ENCODE measurements around the gene TTLL11. TPM values are rescaled to one million over a fixed set of nuclear protein-coding genes. Genes with fewer than 3 reads are reported as not detected.

Gene TTLL11
- polyA plus RNA-seq, 1 of the 3 experiments (the other 2 are of a cell fraction), result 6.8 TPM

DNA sequence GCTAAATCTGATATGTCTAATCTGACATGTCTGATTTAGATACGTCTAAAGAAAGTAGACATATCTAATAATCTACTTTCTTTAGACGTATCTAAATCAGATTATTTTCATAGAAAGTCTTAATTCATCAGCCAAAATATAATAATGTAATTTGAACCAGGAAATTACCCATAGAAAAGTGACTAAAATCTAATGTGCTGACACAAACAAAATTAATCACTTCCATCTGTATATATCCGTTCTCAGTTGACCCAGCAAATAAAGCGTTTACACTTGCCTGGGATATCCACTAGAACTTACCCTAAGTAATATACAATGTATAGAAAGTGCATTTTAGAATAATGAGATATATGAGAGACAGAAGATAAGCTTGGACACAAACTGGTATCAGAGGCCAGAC is 56.7 kb downstream of the TTLL11 start (continued):
- no peak for TF ChIP-seq FOXJ3 (CRISPR knock-in tag; IDR thresholded peaks at IDR 0.05)

DNA sequence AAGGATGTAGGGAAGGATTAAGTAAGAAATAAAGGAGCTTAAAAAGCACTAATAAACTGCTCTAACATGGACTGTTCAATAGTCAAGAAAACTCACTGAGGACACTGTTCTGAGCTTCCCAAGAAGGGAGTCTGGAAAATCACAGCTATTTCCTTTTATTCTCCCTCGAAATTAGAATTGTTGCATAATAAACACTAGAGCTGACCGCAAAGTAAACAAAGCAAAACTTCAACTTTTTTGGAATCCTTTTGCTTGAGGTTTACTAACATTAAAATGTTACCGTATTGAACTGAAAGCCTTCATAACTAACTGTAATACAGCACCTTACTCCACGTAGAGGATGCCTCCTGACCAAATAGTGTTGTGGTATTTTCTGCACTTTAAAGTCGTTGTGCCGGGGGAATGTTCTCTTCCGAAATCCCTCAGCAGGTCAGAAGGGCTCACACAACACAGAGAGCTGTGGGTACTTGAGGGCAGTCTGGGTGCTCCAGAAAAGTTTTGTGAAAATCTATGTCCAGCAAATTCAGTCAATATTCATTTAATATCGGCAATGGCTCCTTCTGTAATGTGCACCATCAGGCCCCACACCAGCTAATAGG is 59.2 kb downstream of the TTLL11 start:
- Histone ChIP-seq H3K9ac (no peak overlapping the region), H3K79me2 (ENCODE audit: insufficient read depth) (no peaks in the 10 kb centered on the region), H3K9me2 (no peaks in the 10 kb centered on the region), H3F3A (replicated peaks; ENCODE audit: insufficient read depth) (peaks cover 7% of the 10 kb centered on the region), H3K9me3 (no peaks in the 10 kb centered on the region), H2AFZ (ENCODE audit: low read depth) (no peak overlapping the region), H3K4me1 (ENCODE audit: control insufficient read depth in 1 of 2, insufficient read depth in 2 of 2, low read depth in 1 of 2, low read length in 1 of 2) (peaks cover 5 to 6% of the 10 kb centered on the region in 2 experiments; a peak in 3 of 4 replicates), H3K4me2 (no peak overlapping the region), H3K27ac (ENCODE audit: low read depth in 2 of 2, low read length in 1 of 2) (no peak overlapping the region), H3K4me3 (ENCODE audit: low read depth in 2 of 2, low read length in 1 of 2) (no peak overlapping the region), H3K27me3 (ENCODE audit: insufficient read depth) (no peaks in the 10 kb centered on the region), H3K36me3 (replicated peaks in 1 of 2; ENCODE audit: control insufficient read depth in 1 of 2, insufficient read depth in 2 of 2, low read length in 1 of 2) (peaks cover 0 to 4% of the 10 kb centered on the region in 2 experiments), H4K20me1 (ENCODE audit: insufficient read depth) (no peaks in the 10 kb centered on the region)
- DNase-seq, result no peak
- POLR2A ChIA-PET, result no interaction called here
- CTCF ChIA-PET, result interaction anchor here (0.7 to 1.4 kb wide), 5 partner anchors 9 to 203 kb away, joined by 3 to 7 read pairs (median 4); no protein-coding TSS in a partner anchor
- no peak for TF ChIP-seq JUND (IDR thresholded peaks at IDR 0.05)
- no peak for TF ChIP-seq GATA2 (CRISPR knock-in tag; IDR thresholded peaks at IDR 0.05)
- no peak for TF ChIP-seq RFX5 (IDR thresholded peaks at IDR 0.05; ENCODE audit: low read length)
- TF ChIP-seq, protein P1, sequence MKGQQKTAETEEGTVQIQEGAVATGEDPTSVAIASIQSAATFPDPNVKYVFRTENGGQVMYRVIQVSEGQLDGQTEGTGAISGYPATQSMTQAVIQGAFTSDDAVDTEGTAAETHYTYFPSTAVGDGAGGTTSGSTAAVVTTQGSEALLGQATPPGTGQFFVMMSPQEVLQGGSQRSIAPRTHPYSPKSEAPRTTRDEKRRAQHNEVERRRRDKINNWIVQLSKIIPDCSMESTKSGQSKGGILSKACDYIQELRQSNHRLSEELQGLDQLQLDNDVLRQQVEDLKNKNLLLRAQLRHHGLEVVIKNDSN (IDR thresholded peaks at IDR 0.05; ENCODE audit: borderline replicate concordance, low read depth), result no peak
- TF ChIP-seq TCF12 (IDR thresholded peaks at IDR 0.05), result no peak
- no peak for TF ChIP-seq TAF1 (IDR thresholded peaks at IDR 0.05; ENCODE audit: borderline replicate concordance, low read depth, low read length)
- TF ChIP-seq, protein P2, sequence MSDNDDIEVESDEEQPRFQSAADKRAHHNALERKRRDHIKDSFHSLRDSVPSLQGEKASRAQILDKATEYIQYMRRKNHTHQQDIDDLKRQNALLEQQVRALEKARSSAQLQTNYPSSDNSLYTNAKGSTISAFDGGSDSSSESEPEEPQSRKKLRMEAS (IDR thresholded peaks at IDR 0.05; ENCODE audit: low read depth), result no peak
- no peak for TF ChIP-seq TEAD4 (IDR thresholded peaks at IDR 0.05; ENCODE audit: borderline replicate concordance, insufficient read depth)
- 96% methylated on average over 8 of the region's 8 CpGs for WGBS (ENCODE audit: low lambda C conversion rate)

DNA sequence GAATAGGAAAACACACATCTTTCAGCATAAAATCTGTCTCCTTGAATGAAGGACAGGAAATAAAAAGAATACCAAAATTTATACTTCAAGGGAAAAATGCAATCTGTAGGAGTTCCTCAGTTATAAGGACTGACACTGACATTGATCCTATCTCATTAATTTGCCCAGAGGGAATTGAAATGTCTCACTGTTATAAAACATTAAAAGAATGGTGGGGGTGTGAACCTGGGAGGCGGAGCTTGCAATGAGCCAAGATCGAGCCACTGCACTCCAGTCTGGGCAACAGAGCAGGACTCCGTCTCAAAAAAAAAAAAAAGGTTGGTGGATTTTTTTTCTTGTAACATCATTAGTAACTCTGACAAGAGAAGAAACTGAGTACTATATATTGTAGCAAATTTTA is 60.8 kb downstream of the TTLL11 start:
- ChIA-PET POLR2A (no interaction called here), CTCF (no interaction called here)
- H4K20me1 ChIP-seq (ENCODE audit: insufficient read depth), result no peaks in the 10 kb centered on the region
- H3K4me2 ChIP-seq, result no peak overlapping the region
- H3K9me3 ChIP-seq, result no peaks in the 10 kb centered on the region
- H3F3A ChIP-seq (replicated peaks; ENCODE audit: insufficient read depth), result peaks cover 13% of the 10 kb centered on the region
- H3K9me2 ChIP-seq, result no peaks in the 10 kb centered on the region
- no peak for TF ChIP-seq POLR2AphosphoS5 (IDR thresholded peaks at IDR 0.05; ENCODE audit: low read depth, low read length)
- TF ChIP-seq RCOR1 (IDR thresholded peaks at IDR 0.05; ENCODE audit: low read length), result no peak
- TF ChIP-seq, protein P1 (IDR thresholded peaks at IDR 0.05; ENCODE audit: borderline replicate concordance, low read depth), result no peak
- TF ChIP-seq, protein P3, sequence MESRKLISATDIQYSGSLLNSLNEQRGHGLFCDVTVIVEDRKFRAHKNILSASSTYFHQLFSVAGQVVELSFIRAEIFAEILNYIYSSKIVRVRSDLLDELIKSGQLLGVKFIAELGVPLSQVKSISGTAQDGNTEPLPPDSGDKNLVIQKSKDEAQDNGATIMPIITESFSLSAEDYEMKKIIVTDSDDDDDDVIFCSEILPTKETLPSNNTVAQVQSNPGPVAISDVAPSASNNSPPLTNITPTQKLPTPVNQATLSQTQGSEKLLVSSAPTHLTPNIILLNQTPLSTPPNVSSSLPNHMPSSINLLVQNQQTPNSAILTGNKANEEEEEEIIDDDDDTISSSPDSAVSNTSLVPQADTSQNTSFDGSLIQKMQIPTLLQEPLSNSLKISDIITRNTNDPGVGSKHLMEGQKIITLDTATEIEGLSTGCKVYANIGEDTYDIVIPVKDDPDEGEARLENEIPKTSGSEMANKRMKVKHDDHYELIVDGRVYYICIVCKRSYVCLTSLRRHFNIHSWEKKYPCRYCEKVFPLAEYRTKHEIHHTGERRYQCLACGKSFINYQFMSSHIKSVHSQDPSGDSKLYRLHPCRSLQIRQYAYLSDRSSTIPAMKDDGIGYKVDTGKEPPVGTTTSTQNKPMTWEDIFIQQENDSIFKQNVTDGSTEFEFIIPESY (IDR thresholded peaks at IDR 0.05; ENCODE audit: borderline replicate concordance, low read depth), result no peak
- no peak overlapping the region for H2AFZ ChIP-seq (ENCODE audit: low read depth)
- DNase-seq, result no peak
- no peak overlapping the region for H3K9ac ChIP-seq
- H3K79me2 ChIP-seq (ENCODE audit: insufficient read depth), result no peaks in the 10 kb centered on the region
- no peaks in the 10 kb centered on the region for H3K27me3 ChIP-seq (ENCODE audit: insufficient read depth)
- 92% methylated on average over 3 of the region's 3 CpGs for WGBS (ENCODE audit: low lambda C conversion rate)
- peaks cover 0 to 11% of the 10 kb centered on the region in 2 experiments for H3K36me3 ChIP-seq (replicated peaks in 1 of 2; ENCODE audit: control insufficient read depth in 1 of 2, insufficient read depth in 2 of 2, low read length in 1 of 2)
- no peak overlapping the region for H3K27ac ChIP-seq (ENCODE audit: low read depth in 2 of 2, low read length in 1 of 2)
- no peak overlapping the region for H3K4me3 ChIP-seq (ENCODE audit: low read depth in 2 of 2, low read length in 1 of 2)
- H3K4me1 ChIP-seq (ENCODE audit: control insufficient read depth in 1 of 2, insufficient read depth in 2 of 2, low read depth in 1 of 2, low read length in 1 of 2), result peaks cover 5 to 6% of the 10 kb centered on the region in 2 experiments; a peak in 3 of 4 replicates

All from SK-N-SH (cell line).